Measurements from ENCODE around the gene KIF26B.

GRCh38 chr1:245684571-245684970, 529.8 kb downstream of the KIF26B start:
- TF ChIP-seq CTCF (conservative IDR thresholded peaks at IDR 0.05; ENCODE audit: low read depth, low read length) (no peak), EZH2 (IDR thresholded peaks at IDR 0.05; ENCODE audit: low read length, unreplicated experiment) (no peak)
